ENCODE data around the gene KRTAP12-3. TPM values are rescaled to one million over a fixed set of nuclear protein-coding genes. Genes with fewer than 3 reads are reported as not detected.

The KRTAP12-3 gene
- total RNA-seq, 1 experiment from 2014 or later: not detected

DNA sequence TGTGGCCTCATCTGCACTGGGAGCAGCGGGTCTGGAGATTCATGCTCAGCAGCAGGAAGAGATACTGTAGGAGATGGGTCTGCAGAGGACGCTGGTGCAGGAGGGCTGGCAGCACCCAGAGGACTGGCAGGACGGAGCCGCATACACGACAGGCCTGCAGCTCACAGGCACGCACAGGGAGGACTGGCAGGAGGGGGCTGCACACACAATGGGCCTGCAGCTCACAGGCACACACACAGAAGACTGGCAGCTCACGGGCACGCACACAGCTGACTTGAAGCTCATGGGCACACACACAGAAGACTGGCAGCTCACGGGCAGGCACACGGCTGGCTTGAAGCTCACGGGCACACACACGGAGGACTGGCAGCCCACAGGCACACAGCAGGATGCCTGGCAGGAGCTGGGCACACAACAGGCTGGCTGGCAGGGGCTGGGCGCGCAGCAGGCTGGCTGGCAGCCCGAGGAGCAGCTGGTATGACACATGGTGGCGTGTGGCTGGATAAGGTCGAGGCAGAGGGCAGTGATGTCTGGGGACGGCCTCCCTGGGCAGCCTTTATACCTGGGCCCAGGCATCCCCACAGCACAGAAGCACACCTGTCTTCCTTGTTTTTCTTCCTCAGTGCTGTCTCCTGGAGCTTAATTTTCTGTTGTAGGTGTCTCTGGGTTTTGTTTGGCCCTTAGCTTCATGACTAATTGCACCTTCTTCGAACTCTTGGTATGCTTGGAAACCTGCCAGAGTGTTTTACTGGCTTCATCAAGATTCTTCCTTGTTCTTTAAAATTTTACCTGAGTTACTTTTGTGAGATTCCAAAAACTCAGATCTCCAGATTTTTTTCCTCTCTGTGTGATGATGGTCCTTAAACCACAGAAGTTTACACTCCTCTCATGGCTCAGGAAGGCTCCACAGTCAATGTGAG lies 8.9 kb downstream of the KRTAP12-3 start, which contains the start of gene KRTAP12-2 (continued):
- TF ChIP-seq, protein P1, sequence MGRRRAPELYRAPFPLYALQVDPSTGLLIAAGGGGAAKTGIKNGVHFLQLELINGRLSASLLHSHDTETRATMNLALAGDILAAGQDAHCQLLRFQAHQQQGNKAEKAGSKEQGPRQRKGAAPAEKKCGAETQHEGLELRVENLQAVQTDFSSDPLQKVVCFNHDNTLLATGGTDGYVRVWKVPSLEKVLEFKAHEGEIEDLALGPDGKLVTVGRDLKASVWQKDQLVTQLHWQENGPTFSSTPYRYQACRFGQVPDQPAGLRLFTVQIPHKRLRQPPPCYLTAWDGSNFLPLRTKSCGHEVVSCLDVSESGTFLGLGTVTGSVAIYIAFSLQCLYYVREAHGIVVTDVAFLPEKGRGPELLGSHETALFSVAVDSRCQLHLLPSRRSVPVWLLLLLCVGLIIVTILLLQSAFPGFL (CRISPR knock-in tag; IDR thresholded peaks at IDR 0.05; ENCODE audit: borderline replicate concordance): no peak

DNA sequence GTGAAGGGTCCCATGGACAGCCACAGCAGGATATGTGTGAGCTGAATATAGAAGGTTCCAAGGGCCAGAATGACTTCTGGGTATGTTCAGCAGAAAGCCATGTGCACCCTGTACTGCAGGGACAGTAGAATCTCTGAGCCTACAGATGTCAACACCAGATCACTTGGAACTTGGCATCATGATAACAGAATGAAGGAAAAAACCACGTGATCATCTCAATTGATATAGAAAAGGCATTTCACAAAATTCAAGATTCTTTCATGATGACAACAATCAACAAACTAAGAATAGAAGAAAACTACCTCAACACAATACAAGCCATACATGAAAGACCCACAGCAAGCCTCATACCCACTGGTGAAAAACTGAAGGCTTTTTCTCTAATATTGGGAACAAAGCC lies 9.9 kb downstream of the KRTAP12-3 start:
- Mint-ChIP-seq H3K9me3 (peaks cover 40% of the 10 kb centered on the region), H3K4me3 (no peak overlapping the region), H3K27ac (no peak overlapping the region), H3K4me1 (peaks cover under 1% of the 10 kb centered on the region; the same call in 1 of the 2 replicates), H3K36me3 (peaks cover 43% of the 10 kb centered on the region), H3K27me3 (ENCODE audit: low read depth) (peaks cover 2% of the 10 kb centered on the region; the same call in 1 of the 2 replicates)
- DNase-seq (ENCODE audit: low spot score) (no peak), ATAC-seq (no peak)
- ChIA-PET POLR2A (interaction anchor here (0.5 kb wide), 1 partner anchor 21 kb away, joined by 3 read pairs; the partner anchor contains the start of gene KRTAP10-11), CTCF (no interaction called here)
- TF ChIP-seq RORB (CRISPR knock-in tag; IDR thresholded peaks at IDR 0.05) (no peak), PRRX2 (CRISPR knock-in tag; IDR thresholded peaks at IDR 0.05) (no peak), TEAD1 (CRISPR knock-in tag; IDR thresholded peaks at IDR 0.05) (no peak), ZNF219 (CRISPR knock-in tag; IDR thresholded peaks at IDR 0.05; ENCODE audit: borderline replicate concordance) (no peak), FOXP1 (CRISPR knock-in tag; IDR thresholded peaks at IDR 0.05; ENCODE audit: borderline replicate concordance) (no peak), ZNF396 (CRISPR knock-in tag; IDR thresholded peaks at IDR 0.05; ENCODE audit: borderline replicate concordance) (no peak), CREB1 (CRISPR knock-in tag; IDR thresholded peaks at IDR 0.05) (no peak), NFYB (CRISPR knock-in tag; conservative IDR thresholded peaks at IDR 0.05; ENCODE audit: low read depth) (no peak), JAZF1 (CRISPR knock-in tag; IDR thresholded peaks at IDR 0.05) (no peak), ETV6 (CRISPR knock-in tag; IDR thresholded peaks at IDR 0.05) (no peak), ZNF232 (CRISPR knock-in tag; IDR thresholded peaks at IDR 0.05) (no peak)
- TF ChIP-seq, protein P2, sequence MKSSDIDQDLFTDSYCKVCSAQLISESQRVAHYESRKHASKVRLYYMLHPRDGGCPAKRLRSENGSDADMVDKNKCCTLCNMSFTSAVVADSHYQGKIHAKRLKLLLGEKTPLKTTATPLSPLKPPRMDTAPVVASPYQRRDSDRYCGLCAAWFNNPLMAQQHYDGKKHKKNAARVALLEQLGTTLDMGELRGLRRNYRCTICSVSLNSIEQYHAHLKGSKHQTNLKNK (CRISPR knock-in tag; IDR thresholded peaks at IDR 0.05): no peak
- TF ChIP-seq, protein P3, sequence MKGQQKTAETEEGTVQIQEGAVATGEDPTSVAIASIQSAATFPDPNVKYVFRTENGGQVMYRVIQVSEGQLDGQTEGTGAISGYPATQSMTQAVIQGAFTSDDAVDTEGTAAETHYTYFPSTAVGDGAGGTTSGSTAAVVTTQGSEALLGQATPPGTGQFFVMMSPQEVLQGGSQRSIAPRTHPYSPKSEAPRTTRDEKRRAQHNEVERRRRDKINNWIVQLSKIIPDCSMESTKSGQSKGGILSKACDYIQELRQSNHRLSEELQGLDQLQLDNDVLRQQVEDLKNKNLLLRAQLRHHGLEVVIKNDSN (CRISPR knock-in tag; IDR thresholded peaks at IDR 0.05): no peak
- TF ChIP-seq, protein P4, sequence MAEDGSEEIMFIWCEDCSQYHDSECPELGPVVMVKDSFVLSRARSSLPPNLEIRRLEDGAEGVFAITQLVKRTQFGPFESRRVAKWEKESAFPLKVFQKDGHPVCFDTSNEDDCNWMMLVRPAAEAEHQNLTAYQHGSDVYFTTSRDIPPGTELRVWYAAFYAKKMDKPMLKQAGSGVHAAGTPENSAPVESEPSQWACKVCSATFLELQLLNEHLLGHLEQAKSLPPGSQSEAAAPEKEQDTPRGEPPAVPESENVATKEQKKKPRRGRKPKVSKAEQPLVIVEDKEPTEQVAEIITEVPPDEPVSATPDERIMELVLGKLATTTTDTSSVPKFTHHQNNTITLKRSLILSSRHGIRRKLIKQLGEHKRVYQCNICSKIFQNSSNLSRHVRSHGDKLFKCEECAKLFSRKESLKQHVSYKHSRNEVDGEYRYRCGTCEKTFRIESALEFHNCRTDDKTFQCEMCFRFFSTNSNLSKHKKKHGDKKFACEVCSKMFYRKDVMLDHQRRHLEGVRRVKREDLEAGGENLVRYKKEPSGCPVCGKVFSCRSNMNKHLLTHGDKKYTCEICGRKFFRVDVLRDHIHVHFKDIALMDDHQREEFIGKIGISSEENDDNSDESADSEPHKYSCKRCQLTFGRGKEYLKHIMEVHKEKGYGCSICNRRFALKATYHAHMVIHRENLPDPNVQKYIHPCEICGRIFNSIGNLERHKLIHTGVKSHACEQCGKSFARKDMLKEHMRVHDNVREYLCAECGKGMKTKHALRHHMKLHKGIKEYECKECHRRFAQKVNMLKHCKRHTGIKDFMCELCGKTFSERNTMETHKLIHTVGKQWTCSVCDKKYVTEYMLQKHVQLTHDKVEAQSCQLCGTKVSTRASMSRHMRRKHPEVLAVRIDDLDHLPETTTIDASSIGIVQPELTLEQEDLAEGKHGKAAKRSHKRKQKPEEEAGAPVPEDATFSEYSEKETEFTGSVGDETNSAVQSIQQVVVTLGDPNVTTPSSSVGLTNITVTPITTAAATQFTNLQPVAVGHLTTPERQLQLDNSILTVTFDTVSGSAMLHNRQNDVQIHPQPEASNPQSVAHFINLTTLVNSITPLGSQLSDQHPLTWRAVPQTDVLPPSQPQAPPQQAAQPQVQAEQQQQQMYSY (CRISPR knock-in tag; IDR thresholded peaks at IDR 0.05): no peak
- TF ChIP-seq, protein P5, sequence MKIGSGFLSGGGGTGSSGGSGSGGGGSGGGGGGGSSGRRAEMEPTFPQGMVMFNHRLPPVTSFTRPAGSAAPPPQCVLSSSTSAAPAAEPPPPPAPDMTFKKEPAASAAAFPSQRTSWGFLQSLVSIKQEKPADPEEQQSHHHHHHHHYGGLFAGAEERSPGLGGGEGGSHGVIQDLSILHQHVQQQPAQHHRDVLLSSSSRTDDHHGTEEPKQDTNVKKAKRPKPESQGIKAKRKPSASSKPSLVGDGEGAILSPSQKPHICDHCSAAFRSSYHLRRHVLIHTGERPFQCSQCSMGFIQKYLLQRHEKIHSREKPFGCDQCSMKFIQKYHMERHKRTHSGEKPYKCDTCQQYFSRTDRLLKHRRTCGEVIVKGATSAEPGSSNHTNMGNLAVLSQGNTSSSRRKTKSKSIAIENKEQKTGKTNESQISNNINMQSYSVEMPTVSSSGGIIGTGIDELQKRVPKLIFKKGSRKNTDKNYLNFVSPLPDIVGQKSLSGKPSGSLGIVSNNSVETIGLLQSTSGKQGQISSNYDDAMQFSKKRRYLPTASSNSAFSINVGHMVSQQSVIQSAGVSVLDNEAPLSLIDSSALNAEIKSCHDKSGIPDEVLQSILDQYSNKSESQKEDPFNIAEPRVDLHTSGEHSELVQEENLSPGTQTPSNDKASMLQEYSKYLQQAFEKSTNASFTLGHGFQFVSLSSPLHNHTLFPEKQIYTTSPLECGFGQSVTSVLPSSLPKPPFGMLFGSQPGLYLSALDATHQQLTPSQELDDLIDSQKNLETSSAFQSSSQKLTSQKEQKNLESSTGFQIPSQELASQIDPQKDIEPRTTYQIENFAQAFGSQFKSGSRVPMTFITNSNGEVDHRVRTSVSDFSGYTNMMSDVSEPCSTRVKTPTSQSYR (CRISPR knock-in tag; IDR thresholded peaks at IDR 0.05): no peak
- TF ChIP-seq, protein P6, sequence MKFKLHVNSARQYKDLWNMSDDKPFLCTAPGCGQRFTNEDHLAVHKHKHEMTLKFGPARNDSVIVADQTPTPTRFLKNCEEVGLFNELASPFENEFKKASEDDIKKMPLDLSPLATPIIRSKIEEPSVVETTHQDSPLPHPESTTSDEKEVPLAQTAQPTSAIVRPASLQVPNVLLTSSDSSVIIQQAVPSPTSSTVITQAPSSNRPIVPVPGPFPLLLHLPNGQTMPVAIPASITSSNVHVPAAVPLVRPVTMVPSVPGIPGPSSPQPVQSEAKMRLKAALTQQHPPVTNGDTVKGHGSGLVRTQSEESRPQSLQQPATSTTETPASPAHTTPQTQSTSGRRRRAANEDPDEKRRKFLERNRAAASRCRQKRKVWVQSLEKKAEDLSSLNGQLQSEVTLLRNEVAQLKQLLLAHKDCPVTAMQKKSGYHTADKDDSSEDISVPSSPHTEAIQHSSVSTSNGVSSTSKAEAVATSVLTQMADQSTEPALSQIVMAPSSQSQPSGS (CRISPR knock-in tag; IDR thresholded peaks at IDR 0.05; ENCODE audit: borderline replicate concordance, low read depth): no peak
- TF ChIP-seq, protein P1 (CRISPR knock-in tag; IDR thresholded peaks at IDR 0.05; ENCODE audit: borderline replicate concordance): no peak
- TF ChIP-seq, protein P7, sequence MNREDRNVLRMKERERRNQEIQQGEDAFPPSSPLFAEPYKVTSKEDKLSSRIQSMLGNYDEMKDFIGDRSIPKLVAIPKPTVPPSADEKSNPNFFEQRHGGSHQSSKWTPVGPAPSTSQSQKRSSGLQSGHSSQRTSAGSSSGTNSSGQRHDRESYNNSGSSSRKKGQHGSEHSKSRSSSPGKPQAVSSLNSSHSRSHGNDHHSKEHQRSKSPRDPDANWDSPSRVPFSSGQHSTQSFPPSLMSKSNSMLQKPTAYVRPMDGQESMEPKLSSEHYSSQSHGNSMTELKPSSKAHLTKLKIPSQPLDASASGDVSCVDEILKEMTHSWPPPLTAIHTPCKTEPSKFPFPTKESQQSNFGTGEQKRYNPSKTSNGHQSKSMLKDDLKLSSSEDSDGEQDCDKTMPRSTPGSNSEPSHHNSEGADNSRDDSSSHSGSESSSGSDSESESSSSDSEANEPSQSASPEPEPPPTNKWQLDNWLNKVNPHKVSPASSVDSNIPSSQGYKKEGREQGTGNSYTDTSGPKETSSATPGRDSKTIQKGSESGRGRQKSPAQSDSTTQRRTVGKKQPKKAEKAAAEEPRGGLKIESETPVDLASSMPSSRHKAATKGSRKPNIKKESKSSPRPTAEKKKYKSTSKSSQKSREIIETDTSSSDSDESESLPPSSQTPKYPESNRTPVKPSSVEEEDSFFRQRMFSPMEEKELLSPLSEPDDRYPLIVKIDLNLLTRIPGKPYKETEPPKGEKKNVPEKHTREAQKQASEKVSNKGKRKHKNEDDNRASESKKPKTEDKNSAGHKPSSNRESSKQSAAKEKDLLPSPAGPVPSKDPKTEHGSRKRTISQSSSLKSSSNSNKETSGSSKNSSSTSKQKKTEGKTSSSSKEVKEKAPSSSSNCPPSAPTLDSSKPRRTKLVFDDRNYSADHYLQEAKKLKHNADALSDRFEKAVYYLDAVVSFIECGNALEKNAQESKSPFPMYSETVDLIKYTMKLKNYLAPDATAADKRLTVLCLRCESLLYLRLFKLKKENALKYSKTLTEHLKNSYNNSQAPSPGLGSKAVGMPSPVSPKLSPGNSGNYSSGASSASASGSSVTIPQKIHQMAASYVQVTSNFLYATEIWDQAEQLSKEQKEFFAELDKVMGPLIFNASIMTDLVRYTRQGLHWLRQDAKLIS (CRISPR knock-in tag; IDR thresholded peaks at IDR 0.05; ENCODE audit: borderline replicate concordance): no peak

All from WTC11 (cell line).